ENCODE data around the gene TMEM175.

The TMEM175 gene

GRCh38 chr4:911871-912490 is 20.3 kb upstream of the TMEM175 start:
- no peak overlapping the region for H3K27ac ChIP-seq
- no peak for TF ChIP-seq ZFX (IDR thresholded peaks at IDR 0.05; ENCODE audit: borderline replicate concordance)
- no peak for TF ChIP-seq CTCF (IDR thresholded peaks at IDR 0.05)

GRCh38 chr4:912548-913279 is 19.5 kb upstream of the TMEM175 start:
- H3K27ac ChIP-seq, result no peak overlapping the region
- TF ChIP-seq ZFX (IDR thresholded peaks at IDR 0.05; ENCODE audit: borderline replicate concordance), result no peak
- TF ChIP-seq CTCF (IDR thresholded peaks at IDR 0.05), result no peak

GRCh38 chr4:913280-913618 is 19.0 kb upstream of the TMEM175 start:
- TF ChIP-seq ZFX (IDR thresholded peaks at IDR 0.05; ENCODE audit: borderline replicate concordance), result no peak
- TF ChIP-seq CTCF (IDR thresholded peaks at IDR 0.05), result no peak
- no peak overlapping the region for H3K27ac ChIP-seq

GRCh38 chr4:914531-914930 is 17.7 kb upstream of the TMEM175 start:
- TF ChIP-seq ZFX (IDR thresholded peaks at IDR 0.05; ENCODE audit: borderline replicate concordance), result no peak
- no peak for TF ChIP-seq CTCF (IDR thresholded peaks at IDR 0.05)
- H3K27ac ChIP-seq, result no peak overlapping the region

GRCh38 chr4:915041-915474 is 17.2 kb upstream of the TMEM175 start:
- TF ChIP-seq ZFX (IDR thresholded peaks at IDR 0.05; ENCODE audit: borderline replicate concordance) (no peak), CTCF (IDR thresholded peaks at IDR 0.05) (no peak)
- H3K27ac ChIP-seq, result no peak overlapping the region

- no peak for TF ChIP-seq ZFX (IDR thresholded peaks at IDR 0.05; ENCODE audit: borderline replicate concordance)
- no peak overlapping the region for H3K27ac ChIP-seq
Measured at GRCh38 chr4:915595-915994, 16.7 kb upstream of the TMEM175 start.

GRCh38 chr4:917466-917865 is 14.8 kb upstream of the TMEM175 start:
- H3K27ac ChIP-seq, result no peak overlapping the region
- TF ChIP-seq CTCF (IDR thresholded peaks at IDR 0.05), result no peak
- TF ChIP-seq ZFX (IDR thresholded peaks at IDR 0.05; ENCODE audit: borderline replicate concordance), result no peak
